ENCODE data around the gene EPGN. TPM values are rescaled to one million over a fixed set of nuclear protein-coding genes. Genes with fewer than 3 reads are reported as not detected.

The EPGN gene
- total RNA-seq, 1 donor from 2014 or later, result 0.54 TPM

- no peak overlapping the region for H3K4me3 ChIP-seq (ENCODE audit: insufficient read depth, low read depth, low read length)
Measured at GRCh38 chr4:74267998-74268606, 40.2 kb upstream of the EPGN start.

GRCh38 chr4:74268643-74269042 is 39.6 kb upstream of the EPGN start:
- Histone ChIP-seq H3K27me3 (ENCODE audit: insufficient read depth, low read length) (no peaks in the 10 kb centered on the region), H3K9me3 (ENCODE audit: insufficient read depth, low read depth, low read length) (no peaks in the 10 kb centered on the region), H3K4me1 (ENCODE audit: insufficient read depth, low read length) (peaks cover 15% of the 10 kb centered on the region), H3K9ac (ENCODE audit: low read length) (no peak overlapping the region), H3K36me3 (ENCODE audit: insufficient read depth, low read length) (no peaks in the 10 kb centered on the region), H2AFZ (ENCODE audit: low read depth, low read length) (no peak overlapping the region), H3K79me2 (ENCODE audit: insufficient read depth, low read length) (no peaks in the 10 kb centered on the region), H3K27ac (ENCODE audit: low read depth, low read length) (peak overlapping the region; percentile 35), H4K20me1 (ENCODE audit: insufficient read depth, low read length) (no peaks in the 10 kb centered on the region), H3K4me3 (ENCODE audit: insufficient read depth, low read depth, low read length) (no peak overlapping the region), H3K4me2 (ENCODE audit: low read length) (peak overlapping the region; percentile 24)
- Mint-ChIP-seq H3K4me1 (ENCODE audit: low read depth, unreplicated experiment) (peaks cover 25% of the 10 kb centered on the region), H3K36me3 (ENCODE audit: low read depth, unreplicated experiment) (no peaks in the 10 kb centered on the region), H3K9me3 (ENCODE audit: unreplicated experiment) (peaks cover 2% of the 10 kb centered on the region), H3K27ac (ENCODE audit: unreplicated experiment) (peak overlapping the region; percentile 62), H3K4me3 (ENCODE audit: unreplicated experiment) (no peak overlapping the region), H3K27me3 (ENCODE audit: low read depth, unreplicated experiment) (no peaks in the 10 kb centered on the region)
- no peak for FAIRE-seq
- DNase-seq (ENCODE audit: low read depth), result no peak
- TF ChIP-seq EZH2 (IDR thresholded peaks at IDR 0.05; ENCODE audit: insufficient read depth, low read length) (no peak), CTCF (IDR thresholded peaks at IDR 0.05; ENCODE audit: insufficient read depth, low read depth, low read length) (no peak)

More at GRCh38 chr4:74267998-74268606, 40.2 kb upstream of the EPGN start:
- peaks cover 2% of the 10 kb centered on the region for H3K9me3 Mint-ChIP-seq (ENCODE audit: unreplicated experiment)
- TF ChIP-seq CTCF (IDR thresholded peaks at IDR 0.05; ENCODE audit: insufficient read depth, low read depth, low read length) (no peak), EZH2 (IDR thresholded peaks at IDR 0.05; ENCODE audit: insufficient read depth, low read length) (no peak)
- Histone ChIP-seq H3K27ac (ENCODE audit: low read depth, low read length) (peak overlapping the region; percentile 35), H3K36me3 (ENCODE audit: insufficient read depth, low read length) (no peaks in the 10 kb centered on the region), H2AFZ (ENCODE audit: low read depth, low read length) (no peak overlapping the region), H3K27me3 (ENCODE audit: insufficient read depth, low read length) (no peaks in the 10 kb centered on the region), H4K20me1 (ENCODE audit: insufficient read depth, low read length) (no peaks in the 10 kb centered on the region), H3K9ac (ENCODE audit: low read length) (no peak overlapping the region), H3K9me3 (ENCODE audit: insufficient read depth, low read depth, low read length) (no peaks in the 10 kb centered on the region), H3K79me2 (ENCODE audit: insufficient read depth, low read length) (no peaks in the 10 kb centered on the region), H3K4me1 (ENCODE audit: insufficient read depth, low read length) (peaks cover 15% of the 10 kb centered on the region), H3K4me2 (ENCODE audit: low read length) (peak overlapping the region; percentile 24)
- no peaks in the 10 kb centered on the region for H3K36me3 Mint-ChIP-seq (ENCODE audit: low read depth, unreplicated experiment)
- peaks cover 28% of the 10 kb centered on the region for H3K4me1 Mint-ChIP-seq (ENCODE audit: low read depth, unreplicated experiment)
- FAIRE-seq, result no peak
- no peaks in the 10 kb centered on the region for H3K27me3 Mint-ChIP-seq (ENCODE audit: low read depth, unreplicated experiment)
- H3K4me3 Mint-ChIP-seq (ENCODE audit: unreplicated experiment), result no peak overlapping the region
- peak; percentile 85 for DNase-seq (ENCODE audit: low read depth)
- H3K27ac Mint-ChIP-seq (ENCODE audit: unreplicated experiment), result peak overlapping the region; percentile 62

GRCh38 chr4:74278490-74278889 is 29.8 kb upstream of the EPGN start:
- no peak for FAIRE-seq
- Histone ChIP-seq H3K27ac (ENCODE audit: low read depth, low read length) (no peak overlapping the region), H3K4me1 (ENCODE audit: insufficient read depth, low read length) (peaks cover 6% of the 10 kb centered on the region), H3K36me3 (ENCODE audit: insufficient read depth, low read length) (no peaks in the 10 kb centered on the region), H3K79me2 (ENCODE audit: insufficient read depth, low read length) (no peaks in the 10 kb centered on the region), H3K9ac (ENCODE audit: low read length) (no peak overlapping the region), H3K9me3 (ENCODE audit: insufficient read depth, low read depth, low read length) (no peaks in the 10 kb centered on the region), H3K27me3 (ENCODE audit: insufficient read depth, low read length) (no peaks in the 10 kb centered on the region), H3K4me3 (ENCODE audit: insufficient read depth, low read depth, low read length) (no peak overlapping the region), H4K20me1 (ENCODE audit: insufficient read depth, low read length) (no peaks in the 10 kb centered on the region), H3K4me2 (ENCODE audit: low read length) (no peak overlapping the region), H2AFZ (ENCODE audit: low read depth, low read length) (no peak overlapping the region)
- no peak for DNase-seq (ENCODE audit: low read depth)
- Mint-ChIP-seq H3K4me3 (ENCODE audit: unreplicated experiment) (no peak overlapping the region), H3K9me3 (ENCODE audit: unreplicated experiment) (peaks cover 2% of the 10 kb centered on the region), H3K4me1 (ENCODE audit: low read depth, unreplicated experiment) (peaks cover 10% of the 10 kb centered on the region), H3K36me3 (ENCODE audit: low read depth, unreplicated experiment) (peaks cover 5% of the 10 kb centered on the region), H3K27ac (ENCODE audit: unreplicated experiment) (no peak overlapping the region), H3K27me3 (ENCODE audit: low read depth, unreplicated experiment) (no peaks in the 10 kb centered on the region)
- TF ChIP-seq CTCF (IDR thresholded peaks at IDR 0.05; ENCODE audit: insufficient read depth, low read depth, low read length) (no peak), EZH2 (IDR thresholded peaks at IDR 0.05; ENCODE audit: insufficient read depth, low read length) (no peak)

Data from astrocyte (in vitro differentiated cells and primary cell).